ENCODE measurements around the gene DNASE1L3. TPM values are rescaled to one million over a fixed set of nuclear protein-coding genes. Genes with fewer than 3 reads are reported as not detected.

DNASE1L3 gene
- total RNA-seq, 1 donor from 2014 or later, result 3.7 TPM

DNA sequence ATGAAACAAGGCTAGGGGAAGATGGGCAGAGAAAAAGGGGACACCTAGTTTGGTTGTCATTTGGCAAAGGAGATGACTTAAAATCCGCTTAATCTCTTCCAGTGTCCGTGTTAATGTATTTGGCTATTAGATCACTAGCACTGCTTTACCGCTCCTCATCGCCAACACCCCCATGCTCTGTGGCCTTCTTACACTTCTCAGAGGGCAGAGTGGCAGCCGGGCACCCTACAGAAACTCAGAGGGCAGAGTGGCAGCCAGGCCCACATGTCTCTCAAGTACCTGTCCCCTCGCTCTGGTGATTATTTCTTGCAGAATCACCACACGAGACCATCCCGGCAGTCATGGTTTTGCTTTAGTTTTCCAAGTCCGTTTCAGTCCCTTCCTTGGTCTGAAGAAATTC, 39.6 kb downstream of the DNASE1L3 start:
- intact Hi-C loops (cut with DNase I), result no loop called here

DNA sequence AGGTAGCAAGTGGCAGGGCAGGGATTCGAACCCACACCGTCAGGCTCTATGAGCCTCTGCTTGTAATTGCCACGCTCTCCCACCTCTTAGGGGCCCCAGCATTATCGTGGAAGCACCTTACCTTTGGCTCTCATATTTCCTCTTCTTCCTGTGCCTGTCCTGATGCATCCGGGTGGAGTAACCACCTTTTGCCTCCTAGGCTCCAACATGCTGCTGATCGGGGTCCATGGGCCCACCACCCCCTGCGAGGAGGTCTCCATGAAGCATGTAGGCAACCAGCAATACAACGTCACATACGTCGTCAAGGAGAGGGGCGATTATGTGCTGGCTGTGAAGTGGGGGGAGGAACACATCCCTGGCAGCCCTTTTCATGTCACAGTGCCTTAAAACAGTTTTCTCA, 40.4 kb downstream of the DNASE1L3 start:
- DNase-seq, result no peak
- ATAC-seq (ENCODE audit: poor library complexity), result no peak
- intact Hi-C loops (cut with DNase I), result no loop called here

More for the DNA sequence above, 39.6 kb downstream of the DNASE1L3 start:
- no peak for DNase-seq
- no peak for ATAC-seq (ENCODE audit: poor library complexity)

DNA sequence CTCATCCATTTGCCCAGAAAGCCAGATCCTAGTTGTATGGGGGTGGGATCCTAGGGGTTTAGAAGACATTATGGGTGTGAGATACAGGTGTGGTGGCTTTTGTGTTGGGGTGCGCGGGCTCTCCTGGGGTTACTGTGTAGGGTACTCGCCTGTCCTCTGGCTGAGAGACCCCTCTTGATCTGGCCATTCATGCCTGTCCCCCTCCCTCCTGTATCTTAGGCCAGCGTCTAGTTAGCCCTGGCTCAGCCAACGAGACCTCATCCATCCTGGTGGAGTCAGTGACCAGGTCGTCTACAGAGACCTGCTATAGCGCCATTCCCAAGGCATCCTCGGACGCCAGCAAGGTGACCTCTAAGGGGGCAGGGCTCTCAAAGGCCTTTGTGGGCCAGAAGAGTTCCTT, 41.4 kb downstream of the DNASE1L3 start:
- ATAC-seq (ENCODE audit: poor library complexity) (no peak), DNase-seq (no peak)
- intact Hi-C loops (cut with DNase I), result loop anchor here (5.0 kb wide), 1 partner anchor 162 kb away; the partner anchor contains the start of gene FLNB

DNA sequence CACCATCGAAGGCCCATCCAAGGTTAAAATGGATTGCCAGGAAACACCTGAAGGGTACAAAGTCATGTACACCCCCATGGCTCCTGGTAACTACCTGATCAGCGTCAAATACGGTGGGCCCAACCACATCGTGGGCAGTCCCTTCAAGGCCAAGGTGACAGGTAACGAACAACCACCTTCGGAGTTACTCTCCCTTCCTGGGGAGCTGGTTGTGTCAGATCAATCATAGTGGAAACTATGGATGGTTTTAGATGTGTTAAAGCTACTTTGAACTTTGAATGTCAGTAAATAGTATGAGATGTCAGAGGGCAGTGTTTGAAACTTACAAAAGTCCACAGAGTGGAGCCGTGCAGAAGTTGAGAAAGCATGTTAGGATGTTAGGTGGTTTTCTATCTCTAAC, 42.3 kb downstream of the DNASE1L3 start:
- DNase-seq (no peak), ATAC-seq (ENCODE audit: poor library complexity) (no peak)
- intact Hi-C loops (cut with DNase I), result loop anchor here (5.0 kb wide), 1 partner anchor 161 kb away; the partner anchor contains the start of gene FLNB

DNA sequence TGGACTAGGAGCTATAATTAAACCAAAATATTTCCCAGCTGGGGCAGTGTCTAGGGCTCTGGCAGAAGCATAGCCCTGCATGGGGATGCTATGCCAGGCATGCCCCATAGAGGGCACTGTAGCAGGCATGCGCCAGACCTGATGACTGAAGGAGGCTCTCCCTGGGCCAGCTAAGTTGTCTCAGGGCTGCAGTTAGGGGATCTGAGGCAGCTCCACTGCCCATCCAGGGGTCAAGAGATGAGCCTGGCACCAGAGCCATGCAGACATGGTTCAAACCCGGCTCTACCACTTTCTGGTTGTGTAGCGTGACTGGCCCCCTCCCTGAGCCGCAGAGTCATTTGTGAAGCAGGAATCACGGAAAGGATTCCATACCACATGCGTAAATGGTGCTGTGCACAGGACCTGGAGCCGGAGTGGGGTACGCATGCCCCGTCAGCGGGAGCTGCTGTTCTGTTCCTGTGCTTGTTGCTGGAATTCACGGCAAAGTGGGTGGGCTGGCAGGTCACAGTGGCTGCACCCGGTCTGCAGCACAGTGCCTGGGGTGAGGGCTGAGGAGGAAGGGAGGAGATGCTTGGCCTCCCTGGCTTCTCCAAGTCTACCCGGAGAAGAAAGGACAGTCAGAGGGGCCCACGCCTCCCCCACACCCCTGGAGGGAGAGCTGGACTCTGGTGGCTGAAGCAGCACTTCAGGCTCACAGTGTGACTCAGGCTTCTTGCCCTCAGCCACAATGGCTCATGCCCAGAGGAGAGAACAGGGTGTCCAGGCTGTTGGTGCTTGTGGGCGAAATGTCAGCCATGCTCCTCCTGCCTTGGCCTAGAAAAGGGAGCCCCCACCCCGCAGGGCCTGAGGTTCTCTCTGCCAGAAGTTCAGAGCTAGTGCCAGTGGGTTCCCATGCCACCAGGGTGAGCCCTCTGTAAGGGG, 43.1 kb downstream of the DNASE1L3 start:
- peak; percentile 76 for ATAC-seq (ENCODE audit: poor library complexity)
- DNase-seq, result peak; percentile 73
- intact Hi-C loops (cut with DNase I), result loop anchor here (5.0 kb wide), 1 partner anchor 160 kb away; the partner anchor contains the start of gene FLNB

DNA sequence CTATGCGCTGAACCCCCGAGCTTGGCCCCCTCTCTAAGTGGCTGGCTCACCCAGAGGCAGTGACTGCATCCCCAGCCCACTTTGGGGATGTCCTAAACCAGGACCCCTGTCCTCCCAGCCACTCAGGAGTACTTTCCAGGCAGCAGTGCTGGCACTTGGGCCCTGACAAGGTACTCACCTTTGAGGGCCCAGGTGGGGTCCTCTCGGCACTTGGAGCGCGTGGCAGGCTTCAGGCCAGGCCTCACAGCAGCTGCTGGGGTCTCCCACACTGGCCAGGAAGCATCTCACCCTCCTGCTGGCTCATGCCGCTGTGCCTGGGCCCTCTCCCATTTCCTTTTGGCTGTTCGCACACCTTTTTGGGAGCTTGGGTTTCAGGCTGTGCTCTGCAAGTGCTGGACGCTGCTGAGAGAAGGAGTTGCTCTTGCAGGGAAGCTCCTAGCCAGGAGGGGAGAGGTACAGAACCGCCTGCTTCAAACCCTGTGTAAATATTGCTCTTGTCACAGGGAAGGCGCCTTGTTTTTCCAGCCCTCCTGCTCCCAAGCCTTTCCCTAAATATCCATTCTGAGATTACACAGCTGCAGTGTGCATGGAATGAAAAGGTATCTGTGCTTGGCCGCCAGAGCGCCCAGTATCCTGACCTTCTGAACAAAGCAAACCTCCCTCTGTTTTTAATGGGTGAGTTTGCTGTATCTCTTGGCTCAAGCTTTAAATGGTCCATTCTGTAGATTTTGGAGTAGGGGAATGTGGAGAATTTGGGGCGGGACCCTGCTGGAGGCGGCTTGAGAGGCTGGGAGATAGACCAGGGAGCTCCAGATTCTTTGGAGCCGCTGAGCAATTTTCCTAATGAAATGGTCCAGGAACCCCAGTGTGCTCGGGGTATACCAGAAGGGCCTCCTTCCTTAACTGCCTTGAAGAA, 45.6 kb downstream of the DNASE1L3 start:
- intact Hi-C loops (cut with DNase I), result loop anchor here (5.0 kb wide), 1 partner anchor 158 kb away; the partner anchor contains the start of gene FLNB

DNA sequence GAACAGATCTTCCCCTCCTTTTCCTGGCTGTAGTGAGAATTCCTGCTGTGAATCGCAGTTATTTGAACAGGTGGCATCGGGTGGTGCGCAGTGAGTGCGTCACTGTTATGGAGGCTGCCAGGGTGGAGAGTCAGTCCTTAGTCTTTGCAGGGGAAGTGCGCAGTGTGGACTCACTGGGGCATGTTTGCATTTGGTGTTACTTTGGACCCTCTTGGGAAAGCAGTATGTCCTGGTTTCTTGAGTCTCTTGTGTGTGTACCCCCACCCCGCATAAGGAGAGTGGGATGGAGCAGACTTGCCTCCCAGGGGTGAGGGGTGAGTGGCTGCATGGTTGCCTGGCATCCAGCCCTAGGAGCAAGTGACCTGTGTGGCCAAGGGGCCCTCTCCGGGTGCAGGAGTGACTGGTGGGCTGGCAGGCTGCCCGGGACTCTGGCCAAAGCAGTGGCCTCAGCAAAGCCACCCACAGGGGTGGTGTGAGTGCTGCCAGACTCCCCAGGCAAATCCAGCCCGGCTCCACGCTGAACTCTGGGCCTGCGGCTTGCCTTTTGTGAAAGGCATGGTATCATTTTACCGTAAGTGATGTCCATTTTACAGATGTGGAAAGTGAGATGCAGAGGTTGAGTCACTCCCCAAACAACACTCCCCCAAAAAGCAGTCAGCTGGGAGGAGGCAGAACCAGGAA, 46.4 kb downstream of the DNASE1L3 start:
- intact Hi-C loops (cut with DNase I), result no loop called here
- DNase-seq (peak; percentile 89), ATAC-seq (ENCODE audit: poor library complexity) (peak; percentile 82)

More for the DNA sequence above, 45.6 kb downstream of the DNASE1L3 start:
- DNase-seq, result no peak
- peak; percentile 25 for ATAC-seq (ENCODE audit: poor library complexity)

DNA sequence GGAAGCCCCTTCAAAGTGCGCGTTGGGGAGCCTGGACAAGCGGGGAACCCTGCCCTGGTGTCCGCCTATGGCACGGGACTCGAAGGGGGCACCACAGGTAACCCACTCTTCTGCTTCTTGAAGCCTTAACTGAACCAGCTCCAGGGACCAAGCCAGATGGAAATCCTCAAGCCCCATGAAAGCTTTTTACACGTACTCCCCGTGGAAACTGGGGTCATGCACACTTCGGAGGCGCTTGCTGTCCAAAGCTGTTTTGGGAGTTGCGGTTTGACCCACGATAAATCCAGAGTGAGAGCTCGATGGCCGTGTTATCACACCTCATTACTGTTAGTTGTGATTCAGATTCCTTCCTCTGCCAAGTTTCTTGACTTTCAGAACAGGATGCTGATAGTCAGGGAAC, 47.5 kb downstream of the DNASE1L3 start:
- DNase-seq (no peak), ATAC-seq (ENCODE audit: poor library complexity) (peak; percentile 36)
- intact Hi-C loops (cut with DNase I), result no loop called here

DNA sequence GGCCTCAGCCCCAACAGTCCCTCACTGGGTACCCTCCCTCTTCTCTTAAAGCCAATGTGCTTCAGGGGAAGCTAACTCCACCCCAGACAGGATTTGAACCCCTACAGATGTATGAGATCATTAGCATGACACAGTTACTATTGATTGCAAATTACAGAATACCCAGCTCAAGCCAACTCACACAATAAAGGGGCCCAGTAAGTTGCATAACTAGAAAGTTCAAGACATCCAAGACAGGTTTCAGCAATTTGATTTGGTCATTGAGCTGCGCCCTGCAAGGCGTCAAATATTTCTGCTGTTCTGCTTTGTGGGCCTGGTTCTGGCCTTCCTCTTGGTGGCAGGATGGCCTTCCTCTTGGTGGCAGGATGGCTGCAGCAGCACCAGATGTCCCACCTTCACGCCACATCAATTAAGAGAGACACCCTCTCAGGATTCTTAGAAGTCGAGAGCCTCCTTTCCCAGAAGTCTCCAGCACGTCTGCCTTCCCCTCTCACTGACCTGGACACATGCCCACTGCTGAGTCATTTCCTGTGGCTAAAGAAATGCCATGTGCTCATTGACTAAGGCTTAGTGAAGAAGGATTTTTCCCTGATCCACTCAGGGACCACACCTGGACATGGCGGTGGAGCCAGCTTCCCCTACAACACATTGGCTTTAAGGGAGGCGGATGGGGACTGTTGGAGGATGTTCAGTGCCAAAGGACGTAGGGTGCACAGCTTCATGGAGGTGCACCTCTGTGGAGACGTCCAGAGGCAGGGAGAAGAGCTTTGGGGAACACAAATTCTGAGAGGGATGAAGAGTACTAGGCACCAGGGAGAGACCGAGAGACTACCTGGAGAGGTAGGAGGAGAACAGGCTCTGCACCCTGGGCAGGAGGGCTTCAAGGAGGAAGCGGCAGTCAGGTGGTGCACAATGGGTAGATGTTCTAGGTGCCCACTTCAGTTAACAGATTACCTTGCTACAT, 49.1 kb downstream of the DNASE1L3 start:
- DNase-seq, result peak; percentile 59
- intact Hi-C loops (cut with DNase I), result no loop called here
- ATAC-seq (ENCODE audit: poor library complexity), result no peak

DNA sequence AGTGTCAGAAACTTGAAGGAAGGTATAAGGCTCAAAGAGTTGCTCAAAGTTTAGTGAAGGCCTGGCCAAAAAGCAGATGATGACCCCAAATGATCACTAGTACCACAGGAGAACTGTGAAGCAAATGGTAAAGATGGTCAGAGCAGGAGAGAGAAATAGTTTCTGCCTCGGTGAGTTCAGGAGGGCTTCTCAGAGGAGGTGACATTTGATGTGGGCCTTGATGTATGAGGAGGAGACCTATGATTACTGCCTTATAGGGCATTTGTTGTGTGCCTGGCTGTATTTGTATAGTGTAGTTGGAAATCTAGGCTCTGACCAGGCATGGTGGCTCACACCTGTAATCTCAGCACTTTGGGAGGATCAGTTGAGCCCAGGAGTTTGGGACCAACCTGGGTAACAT, 50.4 kb downstream of the DNASE1L3 start:
- ATAC-seq (ENCODE audit: poor library complexity), result no peak
- intact Hi-C loops (cut with DNase I), result no loop called here

DNA sequence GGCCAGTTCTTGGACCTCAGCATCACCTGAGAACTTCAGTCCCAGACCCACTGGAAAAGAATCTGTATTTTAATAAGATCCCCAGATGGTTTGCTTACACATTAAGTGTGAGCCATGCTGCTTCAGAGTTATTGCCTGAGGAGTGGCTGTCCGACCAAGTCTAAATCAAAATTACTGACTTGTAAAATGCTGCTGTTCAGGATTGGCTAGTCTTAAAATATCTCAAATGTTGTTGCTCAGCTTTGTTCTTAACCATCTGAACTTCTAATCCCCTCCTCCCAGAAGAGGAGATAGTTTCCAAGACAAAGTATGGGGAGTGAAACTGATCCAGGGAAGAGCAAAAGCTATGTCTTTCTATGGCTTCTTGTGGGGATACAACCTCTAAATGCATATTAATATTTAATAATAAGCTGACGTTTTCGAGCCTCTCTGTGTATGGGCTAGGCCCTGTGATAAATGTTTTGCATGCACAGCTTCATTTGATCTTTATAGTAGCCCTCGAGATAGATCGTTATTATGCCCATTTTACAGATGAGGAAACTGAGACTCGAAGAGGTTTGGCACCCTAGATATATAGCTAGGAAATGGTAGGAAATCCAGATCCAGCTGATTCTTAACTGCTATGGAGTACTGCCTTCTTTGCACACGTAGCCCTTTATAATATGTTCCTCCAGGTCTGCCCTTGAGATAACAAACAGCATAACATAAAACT, 52.2 kb downstream of the DNASE1L3 start:
- intact Hi-C loops (cut with DNase I), result no loop called here

More for the DNA sequence above, 50.4 kb downstream of the DNASE1L3 start:
- DNase-seq, result no peak

DNA sequence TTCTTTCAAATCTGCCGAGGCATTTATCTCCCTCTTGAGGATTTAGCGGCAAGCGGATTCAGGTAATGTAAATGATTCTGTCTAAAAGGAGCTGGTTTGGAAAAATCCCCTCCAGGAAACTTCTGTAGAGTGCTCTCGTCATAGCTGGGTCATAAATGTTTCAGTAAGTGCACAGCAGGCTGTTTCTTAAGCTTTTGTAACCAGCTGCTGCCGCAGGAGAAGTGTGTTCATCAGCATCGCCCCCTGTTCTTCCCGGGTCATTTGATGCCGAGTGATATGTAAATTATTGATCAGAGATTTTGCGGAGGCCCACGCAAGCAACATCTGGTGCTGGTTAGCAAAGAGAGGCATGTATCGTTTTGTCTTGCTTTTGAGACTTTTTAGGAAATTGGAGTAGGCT, 53.1 kb downstream of the DNASE1L3 start:
- intact Hi-C loops (cut with DNase I), result no loop called here
- DNase-seq (no peak), ATAC-seq (ENCODE audit: poor library complexity) (no peak)

More for the DNA sequence above, 52.2 kb downstream of the DNASE1L3 start:
- DNase-seq (no peak), ATAC-seq (ENCODE audit: poor library complexity) (no peak)

DNA sequence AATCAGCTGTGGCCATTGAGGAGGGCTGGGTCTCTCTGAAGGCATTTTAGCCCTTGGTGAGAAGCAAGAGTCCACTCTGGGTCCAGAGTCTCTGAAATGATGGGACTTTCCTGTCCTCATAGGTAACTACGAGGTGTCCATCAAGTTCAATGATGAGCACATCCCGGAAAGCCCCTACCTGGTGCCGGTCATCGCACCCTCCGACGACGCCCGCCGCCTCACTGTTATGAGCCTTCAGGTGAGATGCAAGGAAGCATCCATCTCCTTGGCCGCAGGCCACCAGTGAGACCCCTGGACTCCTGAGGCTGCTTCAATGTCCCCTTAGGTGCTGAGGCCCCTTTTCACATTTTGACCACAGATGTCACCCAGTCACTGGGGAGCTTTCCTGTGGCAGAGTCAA, 54.9 kb downstream of the DNASE1L3 start:
- intact Hi-C loops (cut with DNase I), result no loop called here
- DNase-seq (no peak), ATAC-seq (ENCODE audit: poor library complexity) (no peak)

DNA sequence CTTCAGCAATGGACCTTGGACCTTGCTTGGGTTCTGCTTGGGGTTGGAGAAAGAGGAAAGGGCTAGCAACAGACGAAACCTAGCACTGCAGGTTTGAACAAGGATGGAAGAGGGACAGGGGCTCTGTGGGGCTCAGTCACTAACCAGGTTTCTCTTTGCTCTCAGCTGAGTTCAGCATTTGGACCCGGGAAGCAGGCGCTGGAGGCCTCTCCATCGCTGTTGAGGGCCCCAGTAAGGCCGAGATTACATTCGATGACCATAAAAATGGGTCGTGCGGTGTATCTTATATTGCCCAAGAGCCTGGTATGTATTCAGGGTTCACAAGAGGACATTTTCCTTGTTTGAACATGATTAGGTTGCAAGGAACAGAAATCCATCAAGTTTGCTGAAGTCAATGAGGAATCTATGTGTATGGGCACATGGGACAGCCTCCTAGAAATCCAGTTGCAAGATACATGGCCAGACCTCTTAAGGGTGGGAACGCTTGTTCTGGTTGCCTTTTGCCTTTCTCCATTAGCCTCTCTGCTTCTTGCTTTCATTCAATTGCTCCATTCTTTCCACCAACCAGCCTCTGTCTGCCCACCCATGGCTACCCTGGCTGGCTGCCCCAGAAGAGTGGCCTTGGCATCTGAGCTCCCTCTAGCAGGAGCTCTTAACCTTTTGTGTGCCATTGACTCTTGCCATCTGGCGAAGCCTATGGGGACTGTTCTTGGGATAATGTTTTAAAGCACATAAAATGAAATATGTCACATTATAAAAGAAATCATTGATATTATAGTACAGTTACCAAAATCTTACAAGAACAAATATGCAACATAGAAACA, 55.9 kb downstream of the DNASE1L3 start:
- ATAC-seq (ENCODE audit: poor library complexity) (no peak), DNase-seq (no peak)
- intact Hi-C loops (cut with DNase I), result no loop called here

DNA sequence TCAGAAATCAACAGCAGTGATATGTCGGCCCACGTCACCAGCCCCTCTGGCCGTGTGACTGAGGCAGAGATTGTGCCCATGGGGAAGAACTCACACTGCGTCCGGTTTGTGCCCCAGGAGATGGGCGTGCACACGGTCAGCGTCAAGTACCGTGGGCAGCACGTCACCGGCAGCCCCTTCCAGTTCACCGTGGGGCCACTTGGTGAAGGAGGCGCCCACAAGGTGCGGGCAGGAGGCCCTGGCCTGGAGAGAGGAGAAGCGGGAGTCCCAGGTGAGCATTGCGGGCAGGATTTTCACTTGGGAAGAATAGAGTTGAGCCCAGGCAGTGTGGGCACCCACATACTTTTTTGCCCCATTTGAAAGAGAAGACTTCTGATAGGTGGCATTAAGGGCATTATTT, 57.4 kb downstream of the DNASE1L3 start:
- ATAC-seq (ENCODE audit: poor library complexity) (no peak), DNase-seq (no peak)
- intact Hi-C loops (cut with DNase I), result no loop called here
